CD14-positive monocyte (primary cell): ENCODE measurements around the gene AEBP2. TPM values are rescaled to one million over a fixed set of nuclear protein-coding genes. Genes with fewer than 3 reads are reported as not detected.

Experiments
- DNase-seq, 3 donors: peaks; one replicate each; pipeline ENCODE4 v3.0.0-alpha.2; 2011 to 2022
- H2AFZ ChIP-seq: 2 replicates; pipeline ENCODE4 v1.6.0; 2012; ENCODE audit warnings: mild to moderate bottlenecking, low read depth, low read length, inconsistent platforms; ENCODE audit not compliant: insufficient read depth, poor library complexity, severe bottlenecking
- H3K27ac ChIP-seq, 2 donors: 1 replicate in 1 of 2; 2 replicates in 1 of 2; pipeline ENCODE4 v1.5.1; 2012 to 2013; ENCODE audit warnings: low read length in 2 of 2, control low read depth in 1 of 2, inconsistent platforms in 1 of 2, low read depth in 1 of 2, mild to moderate bottlenecking in 1 of 2
- H3K27me3 ChIP-seq, 2 donors: one replicate each; pipeline versions ENCODE4 v1.6.0 to v1.6.1; 2011 to 2013; ENCODE audit warnings: low read length in 2 of 2; ENCODE audit not compliant: control insufficient read depth in 2 of 2, insufficient read depth in 2 of 2
- H3K36me3 ChIP-seq, 2 donors: replicated peaks in 1 of 2; 1 replicate in 1 of 2; 2 replicates in 1 of 2; pipeline versions ENCODE4 v1.5.1 to v1.6.1; 2012 to 2013; ENCODE audit warnings: low read length in 2 of 2, control low read depth in 1 of 2, inconsistent platforms in 1 of 2, mild to moderate bottlenecking in 1 of 2; ENCODE audit not compliant: insufficient read depth in 2 of 2, control insufficient read depth in 1 of 2
- H3K4me1 ChIP-seq, 2 donors: 1 replicate in 1 of 2; 2 replicates in 1 of 2; pipeline versions ENCODE4 v1.5.1 to v1.6.1; 2012 to 2013; ENCODE audit warnings: low read length in 2 of 2, control low read depth in 1 of 2, inconsistent platforms in 1 of 2, mild to moderate bottlenecking in 1 of 2, moderate library complexity in 1 of 2; ENCODE audit not compliant: insufficient read depth in 2 of 2, control insufficient read depth in 1 of 2
- H3K4me2 ChIP-seq: replicated peaks from 2 replicates; pipeline ENCODE3; 2012; ENCODE audit warnings: low read length, moderate library complexity, mild to moderate bottlenecking; ENCODE audit not compliant: poor library complexity, severe bottlenecking; ENCODE audit errors: extremely low read depth
- H3K4me3 ChIP-seq, 3 experiments: fragments of 200-600 bp in 1 of 3; sonication (generic) in 1 of 3; replicated peaks in 1 of 3; 1 replicate in 2 of 3; 2 replicates in 1 of 3; pipeline ENCODE4 v1.5.1; 2011 to 2013; ENCODE audit warnings: low read length in 3 of 3, mild to moderate bottlenecking in 3 of 3, control low read depth in 2 of 3, low read depth in 2 of 3, inconsistent platforms in 1 of 3, moderate library complexity in 1 of 3
- H3K79me2 ChIP-seq: 2 replicates; pipeline ENCODE4 v1.6.0; 2012; ENCODE audit warnings: mild to moderate bottlenecking, control low read depth, inconsistent platforms, low read length, moderate library complexity; ENCODE audit not compliant: insufficient read depth
- H3K9ac ChIP-seq: 2 replicates; pipeline ENCODE4 v1.6.0; 2017; ENCODE audit warnings: low read length, mild to moderate bottlenecking; ENCODE audit not compliant: insufficient read depth, poor library complexity, severe bottlenecking
- H3K9me3 ChIP-seq, 2 donors: replicated peaks in 1 of 2; 1 replicate in 1 of 2; 2 replicates in 1 of 2; pipeline versions ENCODE4 v1.5.1 to v1.6.1; 2012 to 2013; ENCODE audit warnings: low read length in 2 of 2, control low read depth in 1 of 2; ENCODE audit not compliant: control insufficient read depth in 1 of 2, insufficient read depth in 1 of 2
- H4K20me1 ChIP-seq: 2 replicates; pipeline ENCODE4 v1.6.0; 2012; ENCODE audit warnings: mild to moderate bottlenecking, low read length, control low read depth, moderate library complexity; ENCODE audit not compliant: insufficient read depth
- H3K27ac Mint-ChIP-seq, 7 donors: one replicate each; pipeline ENCODE4 v1.8.0; 2020; ENCODE audit warnings: mild to moderate bottlenecking in 7 of 7, mixed read lengths in 7 of 7, moderate library complexity in 6 of 7, inconsistent platforms in 2 of 7
- H3K27me3 Mint-ChIP-seq, 3 donors: one replicate each; pipeline ENCODE4 v1.8.0; 2021 to 2022; ENCODE audit warnings: low read depth in 3 of 3, mild to moderate bottlenecking in 3 of 3, mixed read lengths in 3 of 3, moderate library complexity in 3 of 3, inconsistent platforms in 1 of 3
- H3K36me3 Mint-ChIP-seq, 2 donors: one replicate each; pipeline ENCODE4 v1.8.0; 2020; ENCODE audit warnings: mixed read lengths in 2 of 2, inconsistent platforms in 1 of 2, mild to moderate bottlenecking in 1 of 2
- H3K4me1 Mint-ChIP-seq: one replicate; pipeline ENCODE4 v1.8.0; 2020; ENCODE audit warnings: mild to moderate bottlenecking, mixed read lengths
- H3K4me3 Mint-ChIP-seq, 2 donors: one replicate each; pipeline ENCODE4 v1.8.0; 2020; ENCODE audit warnings: mild to moderate bottlenecking in 2 of 2, mixed read lengths in 2 of 2, moderate library complexity in 1 of 2
- H3K9me3 Mint-ChIP-seq, 7 donors: one replicate each; pipeline ENCODE4 v1.8.0; 2020 to 2022; ENCODE audit warnings: mixed read lengths in 7 of 7, mild to moderate bottlenecking in 6 of 7, moderate library complexity in 6 of 7, inconsistent platforms in 2 of 7
- CTCF ChIP-seq: fragments of 200-600 bp; IDR thresholded peaks from one replicate; pipeline ENCODE4 v1.8.0; 2022; ENCODE audit warnings: antibody characterized with exemption, mild to moderate bottlenecking
- WGBS: methylation state at CpG from one replicate; pipeline ENCODE4 v1.1.5; 2013; ENCODE audit warnings: missing lambda C conversion rate; ENCODE audit not compliant: insufficient coverage; 5-methylcytosine and 5-hydroxymethylcytosine counted together
- intact Hi-C, 2 donors: fragments of 100-400 bp; cut with micrococcal nuclease; formaldehyde crosslinking; loops; one replicate each; pipeline versions ENCODE4 v1.15.0 to v1.15.1; 2023
- polyA plus RNA-seq, 3 donors: library from polyadenylated mRNA; depleted of rRNA in 1 of 3; unstranded in 2 of 3; stranded (reverse) in 1 of 3; fragments of 300-500 nt in 2 of 3; fragments of >200 nt in 1 of 3; fragmentation: Illumina TruSeq in 2 of 3; gene quantifications; 1 replicate in 2 of 3; 2 replicates in 1 of 3; pipeline ENCODE4 v1.2.3, GENCODE V29; 2012 to 2021

AEBP2 gene
- polyA plus RNA-seq, 3 donors = 3.0 to 8.0 (median 4.4) TPM

- Histone ChIP-seq H4K20me1 (no peaks in the 10 kb centered on the region), H3K9ac (no peak overlapping the region), H3K4me1 (no peaks in the 10 kb centered on the region), H3K27ac (no peak overlapping the region), H3K36me3 (no peaks in the 10 kb centered on the region), H3K4me2 (no peak overlapping the region), H3K79me2 (no peaks in the 10 kb centered on the region), H2AFZ (no peak overlapping the region), H3K27me3 (no peaks in the 10 kb centered on the region), H3K4me3 (no peak overlapping the region), H3K9me3 (no peaks in the 10 kb centered on the region)
- peaks cover 0 to 2% (median 0%) of the 10 kb centered on the region in 3 donors for H3K27me3 Mint-ChIP-seq
- no peak for DNase-seq
- H3K27ac Mint-ChIP-seq = peak overlapping the region in 1 of 7 donors; percentile 9
- no peaks in the 10 kb centered on the region for H3K36me3 Mint-ChIP-seq
- H3K9me3 Mint-ChIP-seq = peaks cover 0 to 5% (median 0%) of the 10 kb centered on the region in 7 donors
- TF ChIP-seq CTCF = no peak
- no peak overlapping the region for H3K4me3 Mint-ChIP-seq
- peaks cover 4% of the 10 kb centered on the region for H3K4me1 Mint-ChIP-seq
- 38% methylated on average over 4 of the region's 7 CpGs for WGBS
- intact Hi-C loops = no loop called here
Measured at GRCh38 chr12:19546611-19547162, 107.4 kb downstream of the AEBP2 start.

GRCh38 chr12:19547271-19547671 lies 108.0 kb downstream of the AEBP2 start:
- intact Hi-C loops = no loop called here
- no peak for DNase-seq
- H3K9ac ChIP-seq = no peak overlapping the region
- no peak overlapping the region for H3K4me3 ChIP-seq
- H3K4me2 ChIP-seq = no peak overlapping the region
- TF ChIP-seq CTCF = no peak
- H3K36me3 ChIP-seq = no peaks in the 10 kb centered on the region
- H3K27me3 ChIP-seq = no peaks in the 10 kb centered on the region
- H3K27ac Mint-ChIP-seq = peak overlapping the region in 1 of 7 donors; percentile 9
- no peaks in the 10 kb centered on the region for H3K9me3 ChIP-seq
- peaks cover 0 to 5% (median 0%) of the 10 kb centered on the region in 7 donors for H3K9me3 Mint-ChIP-seq
- H3K36me3 Mint-ChIP-seq = no peaks in the 10 kb centered on the region
- no peaks in the 10 kb centered on the region for H4K20me1 ChIP-seq
- H3K79me2 ChIP-seq = no peaks in the 10 kb centered on the region
- no peaks in the 10 kb centered on the region for H3K4me1 ChIP-seq
- H3K4me3 Mint-ChIP-seq = no peak overlapping the region
- H2AFZ ChIP-seq = no peak overlapping the region
- H3K27me3 Mint-ChIP-seq = peaks cover 0 to 2% (median 0%) of the 10 kb centered on the region in 3 donors
- peaks cover 4% of the 10 kb centered on the region for H3K4me1 Mint-ChIP-seq
- no peak overlapping the region for H3K27ac ChIP-seq
